Immature natural killer cell (primary cell): Measurements from ENCODE around the gene ABAT. TPM values are rescaled to one million over a fixed set of nuclear protein-coding genes. Genes with fewer than 3 reads are reported as not detected.
A peak's percentile ranks its signal among the peaks of the same experiment; 100 is the strongest.

Experiments
- DNase-seq, 3 donors: peaks; one replicate each; pipeline ENCODE4 v3.0.0; 2022; ENCODE audit warnings: mixed read lengths in 1 of 3
- H3K27ac Mint-ChIP-seq, 6 donors: one replicate each; pipeline ENCODE4 v1.8.0; 2020; ENCODE audit warnings: mixed read lengths in 6 of 6, mild to moderate bottlenecking in 5 of 6, inconsistent platforms in 4 of 6, moderate library complexity in 3 of 6
- H3K27me3 Mint-ChIP-seq, 3 donors: one replicate each; pipeline ENCODE4 v1.8.0; 2020 to 2021; ENCODE audit warnings: low read depth in 3 of 3, mild to moderate bottlenecking in 3 of 3, mixed read lengths in 3 of 3, moderate library complexity in 3 of 3, inconsistent platforms in 1 of 3
- H3K36me3 Mint-ChIP-seq, 3 donors: one replicate each; pipeline ENCODE4 v1.8.0; 2020; ENCODE audit warnings: mixed read lengths in 3 of 3, inconsistent platforms in 2 of 3, mild to moderate bottlenecking in 2 of 3
- H3K4me1 Mint-ChIP-seq, 2 donors: one replicate each; pipeline ENCODE4 v1.8.0; 2020; ENCODE audit warnings: inconsistent platforms in 2 of 2, mild to moderate bottlenecking in 2 of 2, mixed read lengths in 2 of 2, moderate library complexity in 1 of 2
- H3K4me3 Mint-ChIP-seq, 5 donors: one replicate each; pipeline ENCODE4 v1.8.0; 2020; ENCODE audit warnings: mild to moderate bottlenecking in 5 of 5, mixed read lengths in 5 of 5, inconsistent platforms in 3 of 5, moderate library complexity in 3 of 5
- H3K9me3 Mint-ChIP-seq, 6 donors: one replicate each; pipeline ENCODE4 v1.8.0; 2020; ENCODE audit warnings: mild to moderate bottlenecking in 6 of 6, mixed read lengths in 6 of 6, inconsistent platforms in 4 of 6, moderate library complexity in 3 of 6
- polyA plus RNA-seq, 3 donors: library from polyadenylated mRNA; unstranded; fragments of 300-500 nt; fragmentation: Illumina TruSeq; gene quantifications; one replicate each; pipeline ENCODE4 v1.2.3, GENCODE V29; 2021

ABAT gene
- polyA plus RNA-seq, 3 donors from 2014 or later: 1.9 to 5.4 TPM; not detected in 1

- Mint-ChIP-seq H3K27me3 (peaks cover 0 to 2% (median 2%) of the 10 kb centered on the region in 3 donors), H3K36me3 (peaks cover 0 to 8% (median 8%) of the 10 kb centered on the region in 3 donors), H3K4me1 (no peaks in the 10 kb centered on the region), H3K4me3 (no peak overlapping the region), H3K27ac (no peak overlapping the region), H3K9me3 (no peaks in the 10 kb centered on the region)
- DNase-seq: no peak
These were observed 12.7 kb upstream of the ABAT start for GRCh38 chr16:8661703-8662102.

- no peaks in the 10 kb centered on the region for H3K4me1 Mint-ChIP-seq
- peak overlapping the region in 3 of 6 donors; percentile 38 to 79 (median 68) for H3K27ac Mint-ChIP-seq
- H3K4me3 Mint-ChIP-seq: no peak overlapping the region
- peak in 2 of 3 donors; percentile 3 to 35 for DNase-seq
- H3K36me3 Mint-ChIP-seq: peaks cover 0 to 17% (median 14%) of the 10 kb centered on the region in 3 donors
- no peaks in the 10 kb centered on the region for H3K9me3 Mint-ChIP-seq
- peaks cover 0 to 2% (median 2%) of the 10 kb centered on the region in 3 donors for H3K27me3 Mint-ChIP-seq
These were observed 11.0 kb upstream of the ABAT start for GRCh38 chr16:8663192-8664089.

GRCh38 chr16:8665529-8665928 is 8.9 kb upstream of the ABAT start:
- Mint-ChIP-seq H3K36me3 (peaks cover 0 to 19% (median 13%) of the 10 kb centered on the region in 3 donors), H3K4me1 (no peaks in the 10 kb centered on the region), H3K27me3 (peaks cover 0 to 2% (median 2%) of the 10 kb centered on the region in 3 donors), H3K9me3 (no peaks in the 10 kb centered on the region), H3K4me3 (no peak overlapping the region), H3K27ac (no peak overlapping the region)
- DNase-seq: no peak

GRCh38 chr16:8667492-8667891 is 6.9 kb upstream of the ABAT start:
- Mint-ChIP-seq H3K4me3 (no peak overlapping the region), H3K4me1 (no peaks in the 10 kb centered on the region), H3K9me3 (no peaks in the 10 kb centered on the region)

GRCh38 chr16:8668113-8668512 is 6.3 kb upstream of the ABAT start:
- no peaks in the 10 kb centered on the region for H3K9me3 Mint-ChIP-seq
- H3K4me1 Mint-ChIP-seq: no peaks in the 10 kb centered on the region
- H3K27ac Mint-ChIP-seq: no peak overlapping the region
- no peak overlapping the region for H3K4me3 Mint-ChIP-seq
- H3K27me3 Mint-ChIP-seq: peaks cover 0 to 2% (median 2%) of the 10 kb centered on the region in 3 donors
- H3K36me3 Mint-ChIP-seq: peaks cover 0 to 19% (median 13%) of the 10 kb centered on the region in 3 donors
- DNase-seq: no peak

More at GRCh38 chr16:8667492-8667891, 6.9 kb upstream of the ABAT start:
- no peak for DNase-seq
- Mint-ChIP-seq H3K36me3 (peaks cover 0 to 19% (median 13%) of the 10 kb centered on the region in 3 donors), H3K27ac (peak overlapping the region in 1 of 6 donors; percentile 1), H3K27me3 (peaks cover 0 to 2% (median 2%) of the 10 kb centered on the region in 3 donors)

- Mint-ChIP-seq H3K27me3 (peaks cover 0 to 4% (median 3%) of the 10 kb centered on the region in 3 donors), H3K4me1 (peaks cover 4 to 5% of the 10 kb centered on the region in 2 donors), H3K36me3 (peaks cover 0 to 19% (median 13%) of the 10 kb centered on the region in 3 donors), H3K4me3 (no peak overlapping the region), H3K27ac (no peak overlapping the region), H3K9me3 (no peaks in the 10 kb centered on the region)
- no peak for DNase-seq
These were observed 4.9 kb upstream of the ABAT start for GRCh38 chr16:8669481-8669880.

GRCh38 chr16:8670014-8670560 is 4.3 kb upstream of the ABAT start:
- no peaks in the 10 kb centered on the region for H3K9me3 Mint-ChIP-seq
- peaks cover 8 to 9% of the 10 kb centered on the region in 2 donors for H3K4me1 Mint-ChIP-seq
- peaks cover 0 to 8% (median 6%) of the 10 kb centered on the region in 3 donors for H3K27me3 Mint-ChIP-seq
- H3K4me3 Mint-ChIP-seq: no peak overlapping the region
- no peak overlapping the region for H3K27ac Mint-ChIP-seq
- DNase-seq: no peak
- H3K36me3 Mint-ChIP-seq: peaks cover 0 to 16% (median 13%) of the 10 kb centered on the region in 3 donors

GRCh38 chr16:8673611-8674412 is 605 bp upstream of the ABAT start:
- H3K27ac Mint-ChIP-seq: peak overlapping the region in 3 of 6 donors; percentile 45 to 82 (median 55)
- H3K36me3 Mint-ChIP-seq: peaks cover 0 to 5% (median 4%) of the 10 kb centered on the region in 3 donors
- peak overlapping the region; percentile 79 to 92 (median 84) for H3K4me3 Mint-ChIP-seq
- DNase-seq: no peak
- peaks cover 0 to 10% (median 6%) of the 10 kb centered on the region in 3 donors for H3K27me3 Mint-ChIP-seq
- no peaks in the 10 kb centered on the region for H3K9me3 Mint-ChIP-seq
- peaks cover 16 to 21% of the 10 kb centered on the region in 2 donors for H3K4me1 Mint-ChIP-seq

- peaks cover 20 to 28% of the 10 kb centered on the region in 2 donors for H3K4me1 Mint-ChIP-seq
- H3K9me3 Mint-ChIP-seq: peaks cover 0 to 6% (median 0%) of the 10 kb centered on the region in 6 donors
- H3K36me3 Mint-ChIP-seq: peaks cover 4 to 14% (median 5%) of the 10 kb centered on the region in 3 donors
- peaks cover 0 to 9% (median 6%) of the 10 kb centered on the region in 3 donors for H3K27me3 Mint-ChIP-seq
- peak; percentile 19 to 28 (median 22) for DNase-seq
- peak overlapping the region; percentile 40 to 90 (median 83) for H3K27ac Mint-ChIP-seq
- peak overlapping the region; percentile 83 to 92 (median 90) for H3K4me3 Mint-ChIP-seq
These were observed 1.1 kb downstream of the ABAT start for GRCh38 chr16:8675183-8676159.

GRCh38 chr16:8676160-8676547 is 1.7 kb downstream of the ABAT start:
- peaks cover 0 to 9% (median 6%) of the 10 kb centered on the region in 3 donors for H3K27me3 Mint-ChIP-seq
- peaks cover 4 to 14% (median 5%) of the 10 kb centered on the region in 3 donors for H3K36me3 Mint-ChIP-seq

GRCh38 chr16:8676737-8677375 is 2.4 kb downstream of the ABAT start:
- Mint-ChIP-seq H3K4me3 (peak overlapping the region in 2 of 5 donors; percentile 35 to 46), H3K27me3 (peaks cover 0 to 9% (median 6%) of the 10 kb centered on the region in 3 donors), H3K4me1 (peaks cover 20 to 35% of the 10 kb centered on the region in 2 donors), H3K27ac (no peak overlapping the region), H3K36me3 (peaks cover 4 to 14% (median 5%) of the 10 kb centered on the region in 3 donors), H3K9me3 (peaks cover 0 to 6% (median 0%) of the 10 kb centered on the region in 6 donors)
- no peak for DNase-seq

More at GRCh38 chr16:8676160-8676547, 1.7 kb downstream of the ABAT start:
- Mint-ChIP-seq H3K27ac (peak overlapping the region in 4 of 6 donors; percentile 51 to 82 (median 76)), H3K4me1 (peaks cover 20 to 35% of the 10 kb centered on the region in 2 donors), H3K9me3 (peaks cover 0 to 6% (median 0%) of the 10 kb centered on the region in 6 donors), H3K4me3 (peak overlapping the region; percentile 49 to 91 (median 83))
- no peak for DNase-seq

GRCh38 chr16:8677481-8677880 is 3.1 kb downstream of the ABAT start:
- DNase-seq: no peak
- peaks cover 4 to 14% (median 5%) of the 10 kb centered on the region in 3 donors for H3K36me3 Mint-ChIP-seq
- no peak overlapping the region for H3K27ac Mint-ChIP-seq
- peaks cover 20 to 35% of the 10 kb centered on the region in 2 donors for H3K4me1 Mint-ChIP-seq
- H3K9me3 Mint-ChIP-seq: peaks cover 0 to 6% (median 0%) of the 10 kb centered on the region in 6 donors
- H3K27me3 Mint-ChIP-seq: peaks cover 0 to 9% (median 6%) of the 10 kb centered on the region in 3 donors
- H3K4me3 Mint-ChIP-seq: no peak overlapping the region
